ENCODE data around the gene CTNND1. TPM values are rescaled to one million over a fixed set of nuclear protein-coding genes. Genes with fewer than 3 reads are reported as not detected.

Gene CTNND1
- total RNA-seq, 1 donor from 2014 or later = 135 TPM

- DNase-seq (ENCODE audit: low spot score) = no peak
- Histone ChIP-seq H3K9ac (peak overlapping the region; percentile 90), H2AFZ (replicated peaks) (no peak overlapping the region), H3K9me3 (ENCODE audit: low read depth) (no peaks in the 10 kb centered on the region), H3K4me2 (peak overlapping the region; percentile 100), H3K4me1 (peaks cover 23% of the 10 kb centered on the region), H3K27ac (no peak overlapping the region), H4K20me1 (ENCODE audit: low read depth) (peaks cover 60% of the 10 kb centered on the region), H3K4me3 (peak overlapping the region; percentile 90), H3F3A (ENCODE audit: low read depth) (peaks cover 16% of the 10 kb centered on the region), H3K36me3 (no peaks in the 10 kb centered on the region), H3K27me3 (no peaks in the 10 kb centered on the region), H3K79me2 (ENCODE audit: low read depth) (peaks cover 74% of the 10 kb centered on the region)
- H3K36me3 Mint-ChIP-seq = peaks cover 16% of the 10 kb centered on the region
- no peaks in the 10 kb centered on the region for H3K27me3 Mint-ChIP-seq (ENCODE audit: insufficient read depth, low read depth)
- TF ChIP-seq EZH2phosphoT487 (IDR thresholded peaks at IDR 0.05) = no peak
- no peak for TF ChIP-seq CTCF (IDR thresholded peaks at IDR 0.05)
- TF ChIP-seq EZH2 (IDR thresholded peaks at IDR 0.05) = no peak
- peak overlapping the region; percentile 97 for H3K4me3 Mint-ChIP-seq
- H3K9me3 Mint-ChIP-seq = peaks cover 9% of the 10 kb centered on the region
- H3K4me1 Mint-ChIP-seq = peaks cover 26% of the 10 kb centered on the region
- peak overlapping the region; percentile 76 for H3K27ac Mint-ChIP-seq
Observed at GRCh38 chr11:57764021-57764420, 2.4 kb downstream of the CTNND1 start.

GRCh38 chr11:57764566-57764965 is 3.0 kb downstream of the CTNND1 start:
- peaks cover 19% of the 10 kb centered on the region for H3K36me3 Mint-ChIP-seq
- Histone ChIP-seq H3K4me2 (peak overlapping the region; percentile 100), H3K27ac (no peak overlapping the region), H3K36me3 (no peaks in the 10 kb centered on the region), H3K9ac (no peak overlapping the region), H3K9me3 (ENCODE audit: low read depth) (no peaks in the 10 kb centered on the region), H3K4me1 (peaks cover 23% of the 10 kb centered on the region), H3K4me3 (peak overlapping the region; percentile 90), H4K20me1 (ENCODE audit: low read depth) (peaks cover 65% of the 10 kb centered on the region), H3F3A (ENCODE audit: low read depth) (peaks cover 16% of the 10 kb centered on the region), H2AFZ (replicated peaks) (no peak overlapping the region), H3K79me2 (ENCODE audit: low read depth) (peaks cover 79% of the 10 kb centered on the region), H3K27me3 (no peaks in the 10 kb centered on the region)
- no peak for DNase-seq (ENCODE audit: low spot score)
- H3K27me3 Mint-ChIP-seq (ENCODE audit: insufficient read depth, low read depth) = no peaks in the 10 kb centered on the region
- H3K4me1 Mint-ChIP-seq = peaks cover 26% of the 10 kb centered on the region
- peaks cover 9% of the 10 kb centered on the region for H3K9me3 Mint-ChIP-seq
- peak overlapping the region; percentile 74 for H3K27ac Mint-ChIP-seq
- TF ChIP-seq EZH2phosphoT487 (IDR thresholded peaks at IDR 0.05) (no peak), EZH2 (IDR thresholded peaks at IDR 0.05) (no peak), CTCF (IDR thresholded peaks at IDR 0.05) (no peak)
- peak overlapping the region; percentile 97 for H3K4me3 Mint-ChIP-seq

- Histone ChIP-seq H3K27me3 (no peaks in the 10 kb centered on the region), H2AFZ (replicated peaks) (no peak overlapping the region), H3K9me3 (ENCODE audit: low read depth) (no peaks in the 10 kb centered on the region), H3K4me3 (peak overlapping the region; percentile 90), H3K27ac (no peak overlapping the region), H3K4me1 (peaks cover 23% of the 10 kb centered on the region), H3K9ac (no peak overlapping the region), H3K4me2 (peak overlapping the region; percentile 100), H3K79me2 (ENCODE audit: low read depth) (peaks cover 83% of the 10 kb centered on the region), H4K20me1 (ENCODE audit: low read depth) (peaks cover 69% of the 10 kb centered on the region), H3F3A (ENCODE audit: low read depth) (peaks cover 16% of the 10 kb centered on the region), H3K36me3 (no peaks in the 10 kb centered on the region)
- H3K36me3 Mint-ChIP-seq = peaks cover 22% of the 10 kb centered on the region
- peaks cover 26% of the 10 kb centered on the region for H3K4me1 Mint-ChIP-seq
- H3K27me3 Mint-ChIP-seq (ENCODE audit: insufficient read depth, low read depth) = no peaks in the 10 kb centered on the region
- TF ChIP-seq EZH2 (IDR thresholded peaks at IDR 0.05) = no peak
- no peak for TF ChIP-seq EZH2phosphoT487 (IDR thresholded peaks at IDR 0.05)
- TF ChIP-seq CTCF (IDR thresholded peaks at IDR 0.05) = no peak
- no peak for DNase-seq (ENCODE audit: low spot score)
- H3K27ac Mint-ChIP-seq = no peak overlapping the region
- peaks cover 12% of the 10 kb centered on the region for H3K9me3 Mint-ChIP-seq
- H3K4me3 Mint-ChIP-seq = peak overlapping the region; percentile 97
Observed at GRCh38 chr11:57764972-57765371, 3.4 kb downstream of the CTNND1 start.
